KOPT-K1 (cell line): ENCODE measurements around the gene GAR1.

Experiments
- H3K27ac ChIP-seq: fragments of 200-600 bp; sonication (generic); 2 replicates; pipeline ENCODE4 v1.5.1; 2016; ENCODE audit warnings: antibody characterized with exemption, mild to moderate bottlenecking, low read depth, low read length; ENCODE audit not compliant: poor library complexity, severe bottlenecking
- H3K36me3 ChIP-seq: fragments of 200-600 bp; sonication (generic); 2 replicates; pipeline ENCODE4 v1.5.1; 2017; ENCODE audit warnings: antibody characterized with exemption, mild to moderate bottlenecking, low read length, moderate library complexity; ENCODE audit not compliant: insufficient read depth
- H3K9me3 ChIP-seq: fragments of 200-600 bp; sonication (generic); 2 replicates; pipeline ENCODE4 v1.5.1; 2017; ENCODE audit warnings: antibody characterized with exemption, low read length, mild to moderate bottlenecking; ENCODE audit not compliant: insufficient read depth, poor library complexity, severe bottlenecking

GAR1 gene

GRCh38 chr4:109870061-109870460 lies 54.5 kb downstream of the GAR1 start:
- Histone ChIP-seq H3K36me3 (no peaks in the 10 kb centered on the region), H3K9me3 (no peaks in the 10 kb centered on the region), H3K27ac (no peak overlapping the region)

GRCh38 chr4:109872065-109872464 lies 56.5 kb downstream of the GAR1 start:
- no peak overlapping the region for H3K27ac ChIP-seq
- H3K36me3 ChIP-seq: no peaks in the 10 kb centered on the region
- no peaks in the 10 kb centered on the region for H3K9me3 ChIP-seq

GRCh38 chr4:109872950-109873656 lies 57.5 kb downstream of the GAR1 start:
- H3K9me3 ChIP-seq: no peaks in the 10 kb centered on the region
- no peaks in the 10 kb centered on the region for H3K36me3 ChIP-seq
- no peak overlapping the region for H3K27ac ChIP-seq

- H3K36me3 ChIP-seq: no peaks in the 10 kb centered on the region
- H3K9me3 ChIP-seq: no peaks in the 10 kb centered on the region
- H3K27ac ChIP-seq: no peak overlapping the region
Measured at GRCh38 chr4:109873791-109874514, 58.4 kb downstream of the GAR1 start.
